GM12878 (cell line): ENCODE data around the gene FAT1. TPM values are rescaled to one million over a fixed set of nuclear protein-coding genes. Genes with fewer than 3 reads are reported as not detected.

ENCODE experiments used
- ATAC-seq: fragments of 200-7000 bp; cut with Tn5 transposase; 3 replicates; pipeline ENCODE4 v1.9.1; 2020; ENCODE audit warnings: mild to moderate bottlenecking, moderate library complexity
- BruUV-seq: library from RNA; stranded (reverse); fragments of 400-500 nt; replicated peaks from 2 replicates; lab custom pipeline; 2021; lab: Mats Ljungman, UMichigan
- CTCF ChIA-PET: fragments of 300-600 bp; sonication (Branson Sonifier 250); formaldehyde crosslinking; extraction: SDS; loops from one replicate; lab custom pipeline; 2021; ENCODE audit warnings: inconsistent platforms; lab: Yijun Ruan, JAX
- POLR2A ChIA-PET: fragments of 350-600 bp; formaldehyde crosslinking; extraction: SDS; loops from one replicate; lab custom pipeline; 2021; ENCODE audit warnings: inconsistent platforms; lab: Charles Lee
- RAD21 ChIA-PET: fragments of 300-600 bp; sonication (Branson Sonifier 250); formaldehyde crosslinking; loops from one replicate; lab custom pipeline; 2023; ENCODE audit warnings: antibody characterized with exemption; ENCODE audit not compliant: unreplicated experiment; lab: Charles Lee
- SMC1A ChIA-PET: fragments of 300-600 bp; sonication (Branson Sonifier 250); formaldehyde crosslinking; loops from one replicate; lab custom pipeline; 2023; ENCODE audit not compliant: unreplicated experiment, uncharacterized antibody; lab: Charles Lee
- DNase-seq: peaks from one replicate; pipeline ENCODE4 v3.0.0-alpha.2; 2011; ENCODE audit warnings: low read depth, low spot score
- FAIRE-seq: peaks from 3 replicates; lab custom pipeline; 2011; peaks lifted over from hg19 to GRCh38; lab: Jason Lieb, UNC
- H2AFZ ChIP-seq: 2 replicates; pipeline ENCODE4 v1.6.0; 2011; ENCODE audit warnings: low read depth, low read length, control low read depth; ENCODE audit not compliant: control insufficient read depth
- H3K27ac ChIP-seq: 2 replicates; pipeline ENCODE4 v1.5.1; 2011; ENCODE audit warnings: control low read depth; ENCODE audit not compliant: control insufficient read depth, insufficient read depth
- H3K27me3 ChIP-seq, 2 experiments: replicated peaks in 1 of 2; 2 replicates each; pipeline versions ENCODE4 v1.6.0 to v1.6.1; 2011; ENCODE audit warnings: low read length in 1 of 2; ENCODE audit not compliant: control insufficient read depth in 2 of 2, insufficient read depth in 2 of 2
- H3K36me3 ChIP-seq, 2 experiments: 2 replicates each; pipeline ENCODE4 v1.5.1; 2011; ENCODE audit warnings: low read length in 1 of 2; ENCODE audit not compliant: control insufficient read depth in 2 of 2, insufficient read depth in 2 of 2
- H3K4me1 ChIP-seq: 2 replicates; pipeline ENCODE4 v1.6.1; 2011; ENCODE audit warnings: mild to moderate bottlenecking, low read length, moderate library complexity, mixed read lengths; ENCODE audit not compliant: control insufficient read depth, insufficient read depth
- H3K4me2 ChIP-seq: 2 replicates; pipeline ENCODE4 v1.6.0; 2011; ENCODE audit warnings: control low read depth; ENCODE audit not compliant: control insufficient read depth, insufficient read depth
- H3K4me3 ChIP-seq: fragments of 200-600 bp; sonication (generic); 2 replicates; pipeline ENCODE4 v1.5.1; 2016
- H3K79me2 ChIP-seq: 2 replicates; pipeline ENCODE4 v1.6.0; 2011; ENCODE audit warnings: low read length; ENCODE audit not compliant: control insufficient read depth, insufficient read depth
- H3K9ac ChIP-seq: 2 replicates; pipeline ENCODE4 v1.8.0; 2011; ENCODE audit warnings: low read length, control low read depth, mixed read lengths; ENCODE audit not compliant: control insufficient read depth, insufficient read depth
- H3K9me3 ChIP-seq: replicated peaks from 3 replicates; pipeline ENCODE4 v1.5.1; 2011; ENCODE audit warnings: mild to moderate bottlenecking, low read length; ENCODE audit not compliant: control insufficient read depth, insufficient read depth
- H4K20me1 ChIP-seq: 2 replicates; pipeline ENCODE4 v1.6.0; 2011; ENCODE audit not compliant: control insufficient read depth, insufficient read depth
- JUND ChIP-seq: IDR thresholded peaks from 2 replicates; pipeline ENCODE4 v1.6.1; 2012; ENCODE audit warnings: low read depth, mild to moderate bottlenecking, low read length, improper control_type of control experiment, moderate library complexity
- MYC ChIP-seq: IDR thresholded peaks from 2 replicates; pipeline ENCODE4 v1.6.1; 2011; ENCODE audit warnings: mild to moderate bottlenecking, low read length, moderate library complexity, inconsistent platforms; ENCODE audit not compliant: insufficient read depth, insufficient replicate concordance, insufficient read length, severe bottlenecking
- PBX3 ChIP-seq: IDR thresholded peaks from 2 replicates; pipeline ENCODE4 v1.6.1; 2011; ENCODE audit warnings: mild to moderate bottlenecking, low read depth, low read length, moderate library complexity; ENCODE audit not compliant: insufficient replicate concordance
- SKIL ChIP-seq: fragments of 450-650 bp; IDR thresholded peaks from 2 replicates; pipeline ENCODE4 v1.6.1; 2017; ENCODE audit warnings: mild to moderate bottlenecking, low read depth, inconsistent platforms; ENCODE audit not compliant: poor library complexity, severe bottlenecking
- ZNF384 ChIP-seq: IDR thresholded peaks from 2 replicates; pipeline ENCODE4 v1.6.1; 2012; ENCODE audit warnings: low read depth, mild to moderate bottlenecking, low read length, improper control_type of control experiment, borderline replicate concordance
- whole genome bisulfite sequencing: methylation state at CpG from one replicate; pipeline ENCODE4 v1.1.6; 2016; ENCODE audit warnings: low lambda C conversion rate; ENCODE audit not compliant: insufficient replicate concordance, insufficient coverage; ENCODE audit errors: missing lambda C conversion rate; 5-methylcytosine and 5-hydroxymethylcytosine counted together
- in situ Hi-C: fragments of 300-500 bp; cut with MboI; formaldehyde crosslinking; loops from 9 replicates; pipeline ENCODE4 v1.14.3; 2018; ENCODE audit warnings: mixed read lengths
- intact Hi-C: fragments of 100-400 bp; cut with micrococcal nuclease; formaldehyde crosslinking; loops from one replicate; pipeline ENCODE4 v1.14.2; 2022; ENCODE audit not compliant: unreplicated experiment
- polyA plus RNA-seq, 11 experiments: library from polyadenylated mRNA; depleted of rRNA in 4 of 11; unstranded in 6 of 11; stranded (reverse) in 5 of 11; fragments of >200 nt; fragmentation: Nextera tagmentation in 4 of 11; fragmentation: Illumina TruSeq in 1 of 11; extraction: Ambion mirVana in 4 of 11; extraction: Trizol in 1 of 11; gene quantifications; 1 replicate in 1 of 11; 2 replicates in 10 of 11; pipeline versions ENCODE4 v1.2.1 to v1.2.3, GENCODE V29; 2011 to 2016; ENCODE audit warnings: inconsistent platforms in 2 of 11, missing spikeins in 2 of 11, low read depth in 1 of 11
- total RNA-seq, 4 experiments: library from RNA; depleted of rRNA in 3 of 4; stranded (reverse); fragments of >200 nt in 3 of 4; fragmentation: Illumina TruSeq in 1 of 4; extraction: Trizol in 1 of 4; gene quantifications; 2 replicates each; pipeline versions ENCODE4 v1.2.1 to v1.2.3, GENCODE V29; 2013 to 2021

Gene FAT1
- total and polyA plus RNA-seq, 10 of the 15 experiments (the other 5 are each of a cell fraction or from before 2014, with no cell fraction given), result 0.04 to 11.8 (median 0.11) TPM; not detected in 1

GRCh38 chr4:186588503-186588902 lies 135.2 kb downstream of the FAT1 start:
- no peak overlapping the region for H2AFZ ChIP-seq
- H3K36me3 ChIP-seq, result no peaks in the 10 kb centered on the region
- SMC1A ChIA-PET, result no interaction called here
- BruUV-seq, result no TSS peak
- intact Hi-C loops, result loop anchor here (5.0 to 10.0 kb wide), 2 partner anchors 114 to 226 kb away; no protein-coding TSS in a partner anchor
- TF ChIP-seq JUND (no peak), PBX3 (no peak), MYC (no peak), SKIL (no peak), ZNF384 (no peak)
- no peak overlapping the region for H3K9ac ChIP-seq
- in situ Hi-C loops, result loop anchor here (5.0 kb wide), 1 partner anchor 291 kb away; no protein-coding TSS in a partner anchor
- H3K27me3 ChIP-seq, result no peaks in the 10 kb centered on the region
- H3K27ac ChIP-seq, result no peak overlapping the region
- DNase-seq, result no peak
- no peak for ATAC-seq
- no peak overlapping the region for H3K4me2 ChIP-seq
- POLR2A ChIA-PET, result no interaction called here
- no peaks in the 10 kb centered on the region for H4K20me1 ChIP-seq
- H3K4me3 ChIP-seq, result no peak overlapping the region
- CTCF ChIA-PET, result interaction anchor here (1.7 to 1.9 kb wide), 2 partner anchors 11 to 14 kb away, joined by 3 to 11 read pairs; no protein-coding TSS in a partner anchor
- no peaks in the 10 kb centered on the region for H3K9me3 ChIP-seq
- no peak for FAIRE-seq
- H3K4me1 ChIP-seq, result no peaks in the 10 kb centered on the region
- WGBS, result 46% methylated on average over 20 of the region's 20 CpGs
- RAD21 ChIA-PET, result no interaction called here
- no peaks in the 10 kb centered on the region for H3K79me2 ChIP-seq
